Fibroblast of peridontal ligament (primary cell): ENCODE data around the gene SPANXN4.

Experiments used
- DNase-seq: peaks from one replicate; pipeline ENCODE4 v3.0.0-alpha.2; 2010; ENCODE audit errors: extremely low read depth

Gene SPANXN4, protein sequence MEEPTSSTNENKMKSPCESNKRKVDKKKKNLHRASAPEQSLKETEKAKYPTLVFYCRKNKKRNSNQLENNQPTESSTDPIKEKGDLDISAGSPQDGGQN

DNA sequence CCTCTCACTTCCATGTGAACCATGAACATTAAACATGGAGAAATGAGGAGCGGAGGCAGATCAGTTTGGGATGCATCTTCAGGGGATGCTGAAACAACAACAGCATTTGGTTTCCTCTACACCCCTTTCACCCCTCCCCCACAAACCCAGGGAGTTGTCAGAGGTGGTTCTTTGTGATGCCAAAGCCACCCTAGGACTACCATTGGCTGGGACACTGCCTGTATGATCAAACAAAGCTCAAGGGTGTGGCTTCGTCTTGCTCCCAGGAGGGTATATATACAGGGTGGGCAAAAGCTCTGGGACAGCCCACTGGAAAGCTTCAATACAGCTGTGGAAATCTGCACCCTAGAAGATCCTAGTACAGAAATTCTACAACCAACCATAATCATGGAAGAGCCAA, at the start of gene SPANXN4:
Gene SPANXN4, plus strand, starts transcription at position 301 of the 400 bp plus-strand sequence. Its CDS starts 87 bp downstream, at position 388.
- no peak for DNase-seq

DNA sequence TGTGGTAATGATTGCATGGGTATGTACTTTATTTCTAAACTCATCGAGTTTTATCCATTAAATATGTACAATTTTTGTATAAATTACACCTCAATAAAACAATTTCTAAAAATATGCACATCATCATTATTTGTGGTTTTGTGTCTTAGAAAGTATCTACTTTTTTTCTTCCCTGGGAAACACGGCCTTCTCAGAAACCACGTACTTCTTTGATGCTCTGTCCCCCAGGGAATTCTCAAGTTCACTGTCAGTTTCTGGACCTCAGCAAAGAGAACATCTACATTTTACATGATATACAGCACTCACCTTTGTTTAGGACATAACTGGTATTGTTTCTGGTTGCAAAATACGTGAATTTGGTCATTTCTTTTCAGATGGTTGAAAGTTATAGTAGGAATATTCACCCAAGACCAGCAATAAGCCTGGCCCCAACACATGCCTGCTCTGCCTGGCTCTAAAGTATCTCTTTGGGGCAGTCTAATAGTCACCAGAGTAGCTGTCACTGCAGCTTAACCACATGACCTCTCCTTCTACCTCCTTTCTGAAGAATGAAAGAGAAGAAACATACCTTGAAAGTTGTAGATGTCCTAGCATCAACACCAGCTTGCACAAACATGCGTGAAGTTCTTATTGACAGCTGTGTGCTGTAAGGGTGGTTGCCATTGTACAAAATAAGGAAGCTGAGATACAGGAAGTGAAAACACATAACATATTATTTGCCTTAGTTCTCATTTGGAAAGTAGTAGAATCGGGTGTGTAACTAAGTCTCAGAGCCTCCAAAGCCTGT, 48.4 kb upstream of the SPANXN4 start:
- DNase-seq, result no peak

DNA sequence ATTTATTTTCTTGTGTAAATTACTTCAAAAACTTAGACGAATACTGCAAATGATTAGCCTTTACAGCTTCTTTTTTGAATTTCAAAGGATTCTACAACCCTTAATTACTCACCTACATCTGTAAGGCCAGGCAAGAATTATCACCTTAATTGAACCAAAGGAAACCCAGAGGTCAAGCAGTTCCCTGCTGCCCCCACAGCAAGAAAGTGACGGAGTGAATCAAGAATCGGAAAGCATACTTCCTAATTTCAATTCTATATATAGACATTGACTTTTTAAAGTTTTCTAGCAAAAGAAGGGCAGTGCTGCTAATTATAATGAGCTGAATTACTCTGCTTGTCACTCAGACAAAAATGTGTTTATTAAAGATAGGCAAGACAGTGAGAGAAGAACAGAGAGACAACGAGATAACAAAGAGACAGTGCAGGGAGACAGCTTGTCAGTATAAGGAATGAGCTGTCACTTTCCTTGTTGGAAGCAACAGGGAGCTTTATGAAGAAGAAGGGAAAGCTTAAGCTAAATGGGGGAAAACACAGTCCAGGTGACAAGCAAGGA, 47.5 kb upstream of the SPANXN4 start:
- DNase-seq, result no peak

DNA sequence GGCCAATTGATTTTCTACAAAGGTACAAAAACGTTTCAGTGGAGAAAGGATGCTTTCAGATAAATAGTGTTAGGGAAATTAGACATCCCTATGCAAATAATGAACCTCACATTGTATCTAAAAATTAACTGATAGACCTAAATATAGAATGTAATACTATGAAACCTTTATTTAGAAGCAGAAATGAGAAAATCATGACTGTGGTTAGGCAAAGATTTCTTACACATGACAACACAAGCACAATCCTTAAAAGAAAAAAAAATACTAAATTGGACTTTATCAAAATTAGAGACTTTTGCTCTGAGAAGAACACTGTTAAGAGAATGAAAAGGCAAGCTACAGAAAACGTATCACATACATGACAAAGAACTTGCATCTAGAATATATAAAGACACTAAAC, 43.0 kb upstream of the SPANXN4 start:
- no peak for DNase-seq

DNA sequence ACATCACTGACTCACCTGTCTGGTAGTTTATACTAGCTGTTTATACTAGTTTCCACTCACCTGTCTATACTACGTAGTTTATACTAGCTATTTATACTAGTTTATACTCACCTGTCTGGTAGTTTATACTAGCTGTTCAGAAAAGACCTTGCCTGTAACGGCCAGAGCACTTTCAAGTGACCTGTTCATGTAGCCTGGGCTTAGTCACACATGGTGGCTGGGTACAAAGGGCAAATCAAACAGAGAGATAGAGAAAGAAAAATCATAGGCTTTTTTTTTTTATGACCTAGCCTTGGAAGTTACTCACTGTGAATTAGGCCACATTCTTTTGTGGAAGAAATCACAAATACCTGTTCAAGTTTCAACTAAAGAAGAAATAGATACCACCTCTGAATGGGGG, 30.7 kb upstream of the SPANXN4 start:
- DNase-seq, result no peak

DNA sequence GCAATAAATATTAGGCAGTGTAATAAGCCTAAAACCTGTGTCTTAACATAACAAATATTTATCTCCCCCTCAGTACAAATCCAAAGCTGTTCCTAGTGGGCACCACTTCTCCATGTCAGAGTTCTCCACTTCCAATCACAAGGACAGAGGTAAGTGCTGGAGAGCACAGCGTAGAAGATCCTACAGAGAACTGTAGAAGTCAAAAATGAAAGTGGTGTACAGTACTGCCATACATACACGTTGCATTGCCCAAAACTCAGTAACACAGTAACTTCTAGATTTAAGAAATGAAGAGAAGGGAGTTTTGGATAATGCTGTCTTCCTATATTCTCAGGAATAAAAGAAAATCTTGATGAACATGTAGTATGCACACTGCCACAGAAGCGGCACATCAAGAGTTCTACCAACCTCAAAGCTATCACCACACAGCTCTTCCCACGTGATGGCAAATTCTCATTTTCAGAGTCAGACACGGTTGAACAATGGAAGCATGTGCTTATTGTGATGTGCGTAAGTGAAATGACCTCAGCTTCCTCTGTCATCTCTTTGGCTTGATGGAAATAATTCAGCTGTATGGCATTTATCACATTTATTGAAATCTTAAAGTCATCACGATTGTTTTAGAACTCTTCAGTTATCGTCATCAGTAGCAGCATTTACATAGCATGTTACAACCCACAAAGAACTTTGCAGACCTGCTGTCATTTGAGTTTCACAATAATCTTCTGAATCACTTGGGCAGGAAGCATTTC, 27.1 kb upstream of the SPANXN4 start:
- DNase-seq, result no peak

DNA sequence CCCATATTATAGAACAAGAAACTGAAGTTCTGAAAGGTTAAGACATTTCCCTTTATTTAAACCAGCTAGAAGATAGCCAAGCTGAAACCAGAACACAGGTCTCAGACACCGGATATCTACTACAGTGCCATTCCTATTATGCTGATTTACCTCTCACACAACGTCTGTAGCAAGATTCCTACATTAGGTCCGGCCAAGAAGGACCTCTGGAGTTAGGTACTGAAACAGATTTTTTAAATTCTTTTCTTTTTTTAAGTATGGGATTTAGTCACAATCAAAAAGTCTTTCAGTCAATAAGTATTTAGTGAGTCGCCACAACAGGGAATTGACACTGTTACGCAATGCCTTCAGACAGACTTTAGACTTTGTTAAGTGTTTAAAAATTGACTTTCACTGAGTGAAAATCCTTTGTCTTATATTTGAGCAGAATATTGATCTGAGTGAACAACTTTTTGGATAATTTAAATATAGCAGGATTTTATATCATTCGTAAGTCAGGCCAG, 26.5 kb upstream of the SPANXN4 start:
- DNase-seq, result no peak

DNA sequence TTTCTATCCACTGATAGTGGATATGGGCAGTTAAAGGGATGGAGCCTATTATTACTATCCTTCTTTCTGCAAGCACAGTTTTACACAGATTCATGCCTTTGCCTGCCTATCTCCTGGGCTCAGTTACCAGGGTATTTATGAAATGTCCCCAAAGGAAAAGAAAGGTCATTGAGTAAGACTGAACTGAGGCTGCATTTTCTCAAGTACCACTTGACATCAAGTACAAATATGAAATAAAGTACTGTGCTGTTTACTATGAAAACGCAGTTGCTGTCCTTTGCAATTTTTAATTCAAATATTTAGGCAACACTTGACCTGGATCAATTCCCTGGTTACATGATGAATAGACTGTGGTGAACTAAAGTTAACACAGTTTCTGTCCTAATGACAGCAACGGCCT, 23.5 kb upstream of the SPANXN4 start:
- DNase-seq, result no peak

DNA sequence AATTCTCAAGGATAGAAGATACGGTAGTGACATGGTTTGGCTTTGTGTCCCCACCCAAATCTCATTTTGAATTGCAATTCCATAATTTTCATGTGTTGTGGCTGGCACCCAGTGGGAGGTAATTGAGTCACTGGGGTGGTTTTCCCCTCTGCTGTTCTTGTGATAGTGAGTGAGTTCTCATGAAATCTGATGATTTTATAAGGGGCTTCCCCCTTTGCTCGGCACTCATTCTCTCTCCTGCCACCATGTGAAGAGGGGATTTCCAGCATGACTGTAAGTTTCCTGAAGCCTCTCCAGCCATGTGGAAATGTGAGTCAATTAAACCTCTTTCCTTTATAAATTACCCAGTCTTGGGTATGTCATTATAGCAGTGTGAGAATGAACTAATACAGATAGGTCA, 8.5 kb upstream of the SPANXN4 start:
- no peak for DNase-seq

DNA sequence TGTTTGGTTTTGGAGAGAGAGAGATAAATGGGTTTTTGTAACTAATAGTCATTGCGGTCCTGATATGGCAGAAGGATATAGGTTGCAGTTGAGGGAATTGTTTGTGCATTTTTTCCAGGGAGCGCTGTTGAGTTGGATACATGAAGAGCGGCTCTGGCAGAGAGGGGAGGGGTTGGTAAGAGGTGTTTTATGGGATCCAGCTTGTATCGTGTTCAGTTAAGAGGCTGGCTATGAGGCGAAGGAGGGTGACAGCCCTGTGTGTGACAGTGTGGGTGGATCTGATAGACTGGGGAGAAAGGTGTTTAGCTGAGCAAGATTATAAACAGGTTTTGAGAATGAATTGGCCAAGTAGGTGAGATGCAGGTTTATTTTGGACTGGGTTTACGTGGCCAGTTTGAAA, 1.5 kb downstream of the SPANXN4 start:
- DNase-seq, result no peak

DNA sequence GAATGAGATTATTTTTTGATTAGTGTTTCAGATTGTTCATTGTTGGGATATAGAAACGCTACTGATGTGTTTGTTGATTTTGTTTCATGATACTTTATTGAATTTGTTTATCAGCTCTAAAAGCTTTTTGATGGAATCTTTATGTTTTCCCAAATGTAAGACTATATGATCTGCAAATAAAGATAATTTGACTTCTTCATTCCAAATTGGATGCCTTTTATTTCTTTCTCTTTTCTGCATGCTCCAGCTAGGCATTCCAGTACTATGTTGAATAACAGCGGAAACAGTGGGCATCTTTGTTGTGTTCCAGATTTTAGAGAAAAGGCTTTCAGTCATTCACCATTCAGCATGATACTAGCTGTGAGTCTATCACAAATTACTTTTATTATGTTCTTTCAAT, 21.8 kb downstream of the SPANXN4 start:
- no peak for DNase-seq

DNA sequence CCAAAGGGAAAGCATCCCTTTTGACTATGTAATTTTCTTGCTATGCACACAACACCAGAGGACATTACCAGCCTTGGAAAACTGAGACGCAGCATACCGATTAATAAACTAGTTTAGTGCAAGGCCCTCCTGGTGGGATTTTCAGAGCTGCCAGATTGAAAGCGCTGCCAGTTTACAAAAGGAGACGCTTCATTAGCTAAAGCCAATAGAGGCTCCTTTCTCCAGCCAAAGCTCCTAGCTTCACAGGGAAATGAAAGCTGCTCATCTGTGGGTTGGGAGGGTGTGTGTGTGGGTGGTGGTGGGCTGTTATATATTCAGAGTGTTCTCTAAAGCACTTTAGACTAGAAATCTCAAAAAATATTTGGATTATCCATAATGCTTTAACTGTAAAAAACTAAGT, 32.4 kb downstream of the SPANXN4 start:
- no peak for DNase-seq

DNA sequence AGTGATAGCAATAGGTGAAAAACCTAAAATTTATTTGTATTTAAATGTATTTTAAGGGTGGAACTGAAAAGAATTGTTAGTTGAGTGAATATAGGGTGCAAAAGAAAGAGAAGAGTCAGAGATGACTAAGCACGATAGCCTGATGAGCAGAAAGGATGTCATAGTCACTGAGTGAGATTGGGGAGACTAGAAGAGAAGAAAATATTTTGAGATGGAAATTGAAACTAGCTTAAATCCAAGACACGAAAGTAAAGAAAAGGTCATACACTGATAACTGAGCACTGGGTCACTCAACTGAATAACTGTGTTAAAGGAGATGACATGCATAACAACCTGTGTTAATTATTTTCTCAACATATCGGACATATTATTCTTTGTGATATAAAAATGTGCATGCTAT, 55.5 kb downstream of the SPANXN4 start:
- DNase-seq, result no peak

DNA sequence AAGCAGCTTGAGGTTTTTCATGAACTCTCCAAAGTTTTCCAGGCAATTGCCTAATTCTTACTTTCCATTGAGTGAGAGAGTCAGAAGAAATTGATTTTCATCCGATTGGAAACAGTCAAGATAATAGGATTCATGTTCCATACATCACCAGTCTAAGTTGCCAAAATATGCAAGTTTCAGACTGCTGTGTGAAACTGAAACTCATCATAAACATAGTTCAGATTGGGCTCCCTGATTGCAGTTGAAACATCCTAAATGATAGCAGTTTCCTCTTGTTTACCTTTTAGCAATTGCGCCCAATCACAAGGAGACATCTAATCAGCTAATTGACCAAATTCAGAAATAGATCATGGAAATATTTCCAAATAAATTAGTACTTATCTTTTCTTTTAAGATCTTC, 56.8 kb downstream of the SPANXN4 start:
- no peak for DNase-seq
